ENCODE data around the gene LRRTM1.

Gene LRRTM1

GRCh38 chr2:80303909-80304837 is at the start of gene LRRTM1:
TSS of gene LRRTM1 (minus strand) at chr2:80304752. CDS start at chr2:80303819, 933 bp downstream.
- TF ChIP-seq CTCF (IDR thresholded peaks at IDR 0.05; ENCODE audit: borderline replicate concordance, insufficient read depth, low read depth, low read length), result no peak
- no peak within 1 kb of the TSS for H3K4me3 ChIP-seq (ENCODE audit: low read depth, low read length)

GRCh38 chr2:80351231-80351630 is 46.7 kb upstream of the LRRTM1 start:
- TF ChIP-seq CTCF (IDR thresholded peaks at IDR 0.05; ENCODE audit: borderline replicate concordance, insufficient read depth, low read depth, low read length), result no peak
- no peak overlapping the region for H3K4me3 ChIP-seq (ENCODE audit: low read depth, low read length)

GRCh38 chr2:80348953-80349352 is 44.4 kb upstream of the LRRTM1 start:
- H3K4me3 ChIP-seq (ENCODE audit: low read depth, low read length), result no peak overlapping the region
- TF ChIP-seq CTCF (IDR thresholded peaks at IDR 0.05; ENCODE audit: borderline replicate concordance, insufficient read depth, low read depth, low read length), result no peak

- no peak for TF ChIP-seq CTCF (IDR thresholded peaks at IDR 0.05; ENCODE audit: borderline replicate concordance, insufficient read depth, low read depth, low read length)
These were observed 43.5 kb upstream of the LRRTM1 start for GRCh38 chr2:80348078-80348477.

GRCh38 chr2:80340022-80340421 is 35.5 kb upstream of the LRRTM1 start:
- TF ChIP-seq CTCF (IDR thresholded peaks at IDR 0.05; ENCODE audit: borderline replicate concordance, insufficient read depth, low read depth, low read length), result no peak

More at GRCh38 chr2:80348078-80348477, 43.5 kb upstream of the LRRTM1 start:
- H3K4me3 ChIP-seq (ENCODE audit: low read depth, low read length), result no peak overlapping the region

GRCh38 chr2:80338794-80339193 is 34.2 kb upstream of the LRRTM1 start:
- no peak overlapping the region for H3K4me3 ChIP-seq (ENCODE audit: low read depth, low read length)
- TF ChIP-seq CTCF (IDR thresholded peaks at IDR 0.05; ENCODE audit: borderline replicate concordance, insufficient read depth, low read depth, low read length), result no peak

More at GRCh38 chr2:80340022-80340421, 35.5 kb upstream of the LRRTM1 start:
- H3K4me3 ChIP-seq (ENCODE audit: low read depth, low read length), result no peak overlapping the region

- H3K4me3 ChIP-seq (ENCODE audit: low read depth, low read length), result no peak overlapping the region
- no peak for TF ChIP-seq CTCF (IDR thresholded peaks at IDR 0.05; ENCODE audit: borderline replicate concordance, insufficient read depth, low read depth, low read length)
These were observed 30.9 kb upstream of the LRRTM1 start for GRCh38 chr2:80335411-80335810.

Data from GM12875 (cell line).